Measurements from ENCODE around the gene DLGAP1. TPM values are rescaled to one million over a fixed set of nuclear protein-coding genes. Genes with fewer than 3 reads are reported as not detected.

DLGAP1 gene
- total RNA-seq, 4 donors from 2014 or later: 2.0 to 4.7 (median 2.1) TPM; not detected in 1

DNA sequence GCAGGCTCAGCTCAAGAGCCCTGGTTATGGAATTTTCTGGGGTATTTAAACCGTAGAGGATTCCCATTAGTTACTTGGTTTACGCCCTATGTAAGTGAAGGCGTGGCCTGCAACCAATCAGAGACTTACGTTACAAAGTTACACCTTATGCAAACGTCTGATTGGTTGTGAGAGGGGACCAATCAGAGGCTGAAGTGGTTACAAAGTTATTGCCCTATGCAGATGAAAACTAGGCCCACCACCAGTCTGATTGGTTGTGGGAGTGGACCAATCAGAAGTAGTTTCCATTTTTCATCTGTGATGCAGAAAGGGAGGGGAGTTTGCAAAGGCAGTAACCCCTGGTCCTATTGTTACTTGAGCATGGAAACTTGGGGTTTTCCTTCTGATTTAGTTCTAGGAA, 49.1 kb downstream of the DLGAP1 start:
- 100% methylated on average over 5 of the region's 5 CpGs for WGBS
- Histone ChIP-seq H3K9me3 (no peaks in the 10 kb centered on the region), H3K27ac (no peak overlapping the region), H3K4me3 (no peak overlapping the region), H3K4me1 (no peaks in the 10 kb centered on the region), H3K27me3 (no peaks in the 10 kb centered on the region), H3K36me3 (no peaks in the 10 kb centered on the region)
- DNase-seq (ENCODE audit: low spot score in 2 of 2): no peak
- TF ChIP-seq POLR2AphosphoS5 (IDR thresholded peaks at IDR 0.05) (no peak), CTCF (IDR thresholded peaks at IDR 0.05) (no peak), EP300 (IDR thresholded peaks at IDR 0.05) (no peak), POLR2A (IDR thresholded peaks at IDR 0.05) (no peak)

DNA sequence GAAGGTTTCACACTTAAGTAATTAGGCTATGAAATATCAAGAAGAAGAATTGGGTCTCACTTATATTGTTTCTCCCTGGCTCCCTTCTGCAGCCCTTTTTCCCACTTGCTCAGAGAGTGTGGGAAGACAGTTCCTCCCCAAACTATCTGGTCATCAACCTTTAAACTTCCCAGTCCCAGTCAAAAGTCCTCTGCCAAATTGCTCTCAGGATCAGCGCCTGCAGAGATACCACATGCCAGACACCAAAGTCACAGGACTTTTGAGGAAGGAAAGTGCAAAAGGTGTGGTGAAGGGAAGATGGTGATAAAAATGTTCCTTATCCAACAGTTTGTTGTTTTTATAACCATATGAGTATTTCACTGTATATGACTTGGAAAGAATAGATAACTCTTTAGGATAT, 51.3 kb downstream of the DLGAP1 start:
- no peaks in the 10 kb centered on the region for H3K27me3 ChIP-seq
- no peaks in the 10 kb centered on the region for H3K36me3 ChIP-seq
- H3K9me3 ChIP-seq: no peaks in the 10 kb centered on the region
- WGBS: 60% methylated on average over 1 of the region's 1 CpG
- H3K27ac ChIP-seq: no peak overlapping the region
- H3K4me3 ChIP-seq: no peak overlapping the region
- no peak for TF ChIP-seq POLR2A (IDR thresholded peaks at IDR 0.05)
- TF ChIP-seq POLR2AphosphoS5 (IDR thresholded peaks at IDR 0.05): no peak
- no peak for TF ChIP-seq CTCF (IDR thresholded peaks at IDR 0.05)
- TF ChIP-seq EP300 (IDR thresholded peaks at IDR 0.05): no peak
- DNase-seq (ENCODE audit: low spot score in 2 of 2): no peak
- H3K4me1 ChIP-seq: no peaks in the 10 kb centered on the region

GRCh38 chr18:4400911-4401310, 54.2 kb downstream of the DLGAP1 start:
- 37% methylated on average over 1 of the region's 1 CpG for WGBS
- Histone ChIP-seq H3K27me3 (no peaks in the 10 kb centered on the region), H3K9me3 (no peaks in the 10 kb centered on the region), H3K4me1 (no peaks in the 10 kb centered on the region), H3K27ac (no peak overlapping the region), H3K4me3 (no peak overlapping the region), H3K36me3 (no peaks in the 10 kb centered on the region)
- DNase-seq (ENCODE audit: low spot score in 2 of 2): no peak
- TF ChIP-seq POLR2AphosphoS5 (IDR thresholded peaks at IDR 0.05) (no peak), CTCF (IDR thresholded peaks at IDR 0.05) (no peak), POLR2A (IDR thresholded peaks at IDR 0.05) (no peak)

- Histone ChIP-seq H3K4me1 (no peaks in the 10 kb centered on the region), H3K27me3 (no peaks in the 10 kb centered on the region), H3K9me3 (no peaks in the 10 kb centered on the region), H3K4me3 (no peak overlapping the region), H3K27ac (no peak overlapping the region), H3K36me3 (no peaks in the 10 kb centered on the region)
- 59% methylated on average over 5 of the region's 5 CpGs for WGBS
- no peak for TF ChIP-seq CTCF (IDR thresholded peaks at IDR 0.05)
- no peak for TF ChIP-seq EP300 (IDR thresholded peaks at IDR 0.05)
- TF ChIP-seq POLR2AphosphoS5 (IDR thresholded peaks at IDR 0.05): no peak
- no peak for TF ChIP-seq POLR2A (IDR thresholded peaks at IDR 0.05)
- no peak for DNase-seq (ENCODE audit: low spot score in 2 of 2)
Measured at GRCh38 chr18:4399929-4400328, 55.2 kb downstream of the DLGAP1 start.

GRCh38 chr18:4394700-4395099, 60.4 kb downstream of the DLGAP1 start:
- Histone ChIP-seq H3K27ac (no peak overlapping the region), H3K36me3 (no peaks in the 10 kb centered on the region), H3K9me3 (no peaks in the 10 kb centered on the region), H3K27me3 (no peaks in the 10 kb centered on the region), H3K4me1 (no peaks in the 10 kb centered on the region), H3K4me3 (no peak overlapping the region)
- TF ChIP-seq CTCF (IDR thresholded peaks at IDR 0.05): no peak
- TF ChIP-seq POLR2AphosphoS5 (IDR thresholded peaks at IDR 0.05): no peak
- 80% methylated on average over 4 of the region's 4 CpGs for WGBS
- no peak for DNase-seq (ENCODE audit: low spot score in 2 of 2)
